ENCODE measurements around the gene RARG.
"Not testable (repeated sequence)": the region's sequence is repeated elsewhere in the genome, so short reads cannot be mapped to it uniquely, and the experiment has no call there.

RARG gene

GRCh38 chr12:53205747-53206419 is 26.1 kb downstream of the RARG start:
- DNase-seq: peak; percentile 23 to 60

GRCh38 chr12:53204351-53204750 is 27.7 kb downstream of the RARG start:
- DNase-seq: no peak

GRCh38 chr12:53202316-53202715 is 29.7 kb downstream of the RARG start:
- not testable (repeated sequence) for DNase-seq

- DNase-seq: no peak
Observed at GRCh38 chr12:53201639-53202038, 30.4 kb downstream of the RARG start.

- no peak for DNase-seq
Observed at GRCh38 chr12:53201177-53201541, 30.9 kb downstream of the RARG start.

GRCh38 chr12:53200458-53201176 is 31.4 kb downstream of the RARG start:
- DNase-seq: no peak

- no peak for DNase-seq
Observed at GRCh38 chr12:53200107-53200457, 31.9 kb downstream of the RARG start.

GRCh38 chr12:53199700-53200099 is 32.3 kb downstream of the RARG start:
- no peak for DNase-seq

GRCh38 chr12:53198486-53199110 is 33.4 kb downstream of the RARG start:
- DNase-seq: no peak

GRCh38 chr12:53197011-53197640 is 34.9 kb downstream of the RARG start:
- no peak for DNase-seq

GRCh38 chr12:53196486-53196885 is 35.5 kb downstream of the RARG start:
- no peak for DNase-seq

- no peak for DNase-seq
Observed at GRCh38 chr12:53195516-53196420, 36.2 kb downstream of the RARG start.

- DNase-seq: no peak
Observed at GRCh38 chr12:53194973-53195372, 37.0 kb downstream of the RARG start.

- DNase-seq: no peak
Observed at GRCh38 chr12:53193985-53194716, 37.9 kb downstream of the RARG start.

GRCh38 chr12:53193040-53193439 is 39.0 kb downstream of the RARG start:
- no peak for DNase-seq

- DNase-seq: no peak
Observed at GRCh38 chr12:53192531-53193021, 39.4 kb downstream of the RARG start.

- no peak for DNase-seq
Observed at GRCh38 chr12:53191885-53192530, 40.0 kb downstream of the RARG start.

GRCh38 chr12:53191096-53191884 is 40.7 kb downstream of the RARG start:
- no peak for DNase-seq

- peak in 1 of 2 experiments; percentile 23 for DNase-seq
Observed at GRCh38 chr12:53190108-53190729, 41.8 kb downstream of the RARG start.
